K562 (cell line): ENCODE results near the gene DYNLL1. TPM values are rescaled to one million over a fixed set of nuclear protein-coding genes. Genes with fewer than 3 reads are reported as not detected.

Experiments
- ATF1 ChIP-seq, 2 experiments: fragments of 450-650 bp in 1 of 2; IDR thresholded peaks; 2 replicates each; pipeline ENCODE4 v1.6.1; 2016; ENCODE audit warnings: missing compliant biosample characterization in 1 of 2, missing genetic modification characterization in 1 of 2
- CCNT2 ChIP-seq: IDR thresholded peaks from 2 replicates; pipeline ENCODE4 v1.6.1; 2011; ENCODE audit warnings: borderline replicate concordance, low read depth, mild to moderate bottlenecking, moderate library complexity, mixed read lengths, low read length; ENCODE audit not compliant: insufficient read length; ENCODE audit errors: extremely low read depth
- FUS ChIP-seq: fragments of 200-400 bp; formaldehyde crosslinking; optimal IDR thresholded peaks from 2 replicates; pipeline ENCODE3; 2017; ENCODE audit warnings: low read depth, low read length
- JUN ChIP-seq, 2 experiments: sonication (generic) in 1 of 2; formaldehyde crosslinking in 1 of 2; IDR thresholded peaks; 2 replicates each; pipeline versions ENCODE4 v1.6.1 to v1.8.0; 2012 to 2022; ENCODE audit warnings: borderline replicate concordance in 2 of 2, mild to moderate bottlenecking in 2 of 2, improper control_type of control experiment in 1 of 2, low read depth in 1 of 2, low read length in 1 of 2, missing genetic modification reagents in 1 of 2
- POLR2AphosphoS5 ChIP-seq: IDR thresholded peaks from 2 replicates; pipeline ENCODE4 v1.6.1; 2011; ENCODE audit warnings: mild to moderate bottlenecking, low read depth, low read length, moderate library complexity; ENCODE audit not compliant: control insufficient read depth, insufficient read depth
- RBM22 ChIP-seq: fragments of 200-400 bp; formaldehyde crosslinking; IDR thresholded peaks from 2 replicates; pipeline ENCODE4 v1.6.1; 2018; ENCODE audit warnings: low read length, low read depth; ENCODE audit not compliant: poor library complexity, severe bottlenecking
- polyA plus RNA-seq, 8 experiments: library from polyadenylated mRNA; depleted of rRNA in 4 of 8; stranded (reverse) in 5 of 8; unstranded in 3 of 8; fragments of >200 nt; fragmentation: Nextera tagmentation in 2 of 8; fragmentation: Illumina TruSeq in 1 of 8; extraction: Ambion mirVana in 2 of 8; extraction: Trizol in 1 of 8; gene quantifications; 2 replicates each; pipeline versions ENCODE4 v1.2.1 to v1.2.3, GENCODE V29; 2011 to 2014; ENCODE audit warnings: inconsistent platforms in 1 of 8, missing spikeins in 1 of 8
- total RNA-seq, 7 experiments: library from RNA; depleted of rRNA in 6 of 7; stranded (reverse); fragments of >200 nt in 6 of 7; fragmentation: Illumina TruSeq in 2 of 7; extraction: Trizol in 2 of 7; gene quantifications; 2 replicates each; pipeline versions ENCODE4 v1.2.1 to v1.2.3, GENCODE V29; 2011 to 2021; ENCODE audit warnings: low replicate concordance in 1 of 7
- TF ChIP-seq, protein P1 (sequence below), 2 experiments: fragments of 450-650 bp; formaldehyde crosslinking in 1 of 2; IDR thresholded peaks; 2 replicates each; pipeline versions ENCODE4 v1.4.0 to v1.6.1; 2014 to 2020; ENCODE audit warnings: mild to moderate bottlenecking in 2 of 2, borderline replicate concordance in 1 of 2, low read depth in 1 of 2
- TF ChIP-seq, protein P2 (sequence below): sonication (generic); formaldehyde crosslinking; IDR thresholded peaks from 2 replicates; pipeline ENCODE4 v1.9.0; 2022; ENCODE audit warnings: mild to moderate bottlenecking, missing genetic modification reagents
- TF ChIP-seq, protein P3 (sequence below), 2 experiments: fragments of 450-650 bp; IDR thresholded peaks; 2 replicates each; pipeline ENCODE4 v1.6.1; 2016
- TF ChIP-seq, protein P4 (sequence below): fragments of 250-450 bp; sonication (Bioruptor Pico); IDR thresholded peaks from 2 replicates; pipeline ENCODE4 v1.5.0; 2020; ENCODE audit warnings: mild to moderate bottlenecking, borderline replicate concordance

DYNLL1 gene
- total and polyA plus RNA-seq, 9 of the 15 experiments (the other 6 are each of a cell fraction or from before 2014, with no cell fraction given): 303 to 1,112 (median 468) TPM

DNA sequence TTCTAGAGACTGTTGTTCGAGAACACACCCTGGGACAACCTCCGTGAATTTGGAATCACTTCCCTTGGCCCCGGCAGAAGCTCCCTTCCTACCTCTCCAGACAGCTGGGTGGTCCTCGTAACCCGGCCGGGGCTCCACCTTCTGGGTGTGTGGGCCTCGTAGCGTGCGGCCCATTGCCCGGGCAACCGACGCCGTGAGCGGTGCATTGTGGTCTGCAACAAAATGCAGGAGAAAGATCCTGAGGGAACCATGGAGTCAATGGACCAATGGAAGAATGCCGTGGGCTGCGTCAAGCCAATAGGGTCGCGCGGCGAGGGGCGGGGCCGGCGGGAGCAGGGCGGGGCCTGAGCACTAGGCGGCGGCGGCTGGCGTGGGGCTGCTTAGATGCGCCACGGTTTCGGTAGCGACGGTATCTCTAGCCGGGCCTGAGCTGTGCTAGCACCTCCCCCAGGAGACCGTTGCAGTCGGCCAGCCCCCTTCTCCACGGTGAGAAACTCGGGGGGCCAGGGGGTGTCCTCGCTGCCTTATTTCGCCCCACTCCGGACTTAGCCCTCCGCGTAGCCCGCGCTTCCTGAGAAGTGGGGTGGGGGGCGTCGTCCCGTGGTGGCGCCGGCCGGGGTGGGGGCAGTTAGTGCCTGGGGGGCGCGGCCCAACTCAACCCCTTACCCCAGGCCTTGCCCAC, at the start of gene DYNLL1 (continued):
- TF ChIP-seq, protein P1, sequence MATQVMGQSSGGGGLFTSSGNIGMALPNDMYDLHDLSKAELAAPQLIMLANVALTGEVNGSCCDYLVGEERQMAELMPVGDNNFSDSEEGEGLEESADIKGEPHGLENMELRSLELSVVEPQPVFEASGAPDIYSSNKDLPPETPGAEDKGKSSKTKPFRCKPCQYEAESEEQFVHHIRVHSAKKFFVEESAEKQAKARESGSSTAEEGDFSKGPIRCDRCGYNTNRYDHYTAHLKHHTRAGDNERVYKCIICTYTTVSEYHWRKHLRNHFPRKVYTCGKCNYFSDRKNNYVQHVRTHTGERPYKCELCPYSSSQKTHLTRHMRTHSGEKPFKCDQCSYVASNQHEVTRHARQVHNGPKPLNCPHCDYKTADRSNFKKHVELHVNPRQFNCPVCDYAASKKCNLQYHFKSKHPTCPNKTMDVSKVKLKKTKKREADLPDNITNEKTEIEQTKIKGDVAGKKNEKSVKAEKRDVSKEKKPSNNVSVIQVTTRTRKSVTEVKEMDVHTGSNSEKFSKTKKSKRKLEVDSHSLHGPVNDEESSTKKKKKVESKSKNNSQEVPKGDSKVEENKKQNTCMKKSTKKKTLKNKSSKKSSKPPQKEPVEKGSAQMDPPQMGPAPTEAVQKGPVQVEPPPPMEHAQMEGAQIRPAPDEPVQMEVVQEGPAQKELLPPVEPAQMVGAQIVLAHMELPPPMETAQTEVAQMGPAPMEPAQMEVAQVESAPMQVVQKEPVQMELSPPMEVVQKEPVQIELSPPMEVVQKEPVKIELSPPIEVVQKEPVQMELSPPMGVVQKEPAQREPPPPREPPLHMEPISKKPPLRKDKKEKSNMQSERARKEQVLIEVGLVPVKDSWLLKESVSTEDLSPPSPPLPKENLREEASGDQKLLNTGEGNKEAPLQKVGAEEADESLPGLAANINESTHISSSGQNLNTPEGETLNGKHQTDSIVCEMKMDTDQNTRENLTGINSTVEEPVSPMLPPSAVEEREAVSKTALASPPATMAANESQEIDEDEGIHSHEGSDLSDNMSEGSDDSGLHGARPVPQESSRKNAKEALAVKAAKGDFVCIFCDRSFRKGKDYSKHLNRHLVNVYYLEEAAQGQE (IDR thresholded peaks at IDR 0.05; ENCODE audit: borderline replicate concordance): peak; percentile 82
- TF ChIP-seq, protein P1 (CRISPR knock-in tag; IDR thresholded peaks at IDR 0.05; ENCODE audit: low read depth): no peak
- TF ChIP-seq, protein P2, sequence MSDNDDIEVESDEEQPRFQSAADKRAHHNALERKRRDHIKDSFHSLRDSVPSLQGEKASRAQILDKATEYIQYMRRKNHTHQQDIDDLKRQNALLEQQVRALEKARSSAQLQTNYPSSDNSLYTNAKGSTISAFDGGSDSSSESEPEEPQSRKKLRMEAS: peak; percentile 79
- peak; percentile 73 for TF ChIP-seq RBM22
- TF ChIP-seq CCNT2: peak; percentile 79
- TF ChIP-seq, protein P3, sequence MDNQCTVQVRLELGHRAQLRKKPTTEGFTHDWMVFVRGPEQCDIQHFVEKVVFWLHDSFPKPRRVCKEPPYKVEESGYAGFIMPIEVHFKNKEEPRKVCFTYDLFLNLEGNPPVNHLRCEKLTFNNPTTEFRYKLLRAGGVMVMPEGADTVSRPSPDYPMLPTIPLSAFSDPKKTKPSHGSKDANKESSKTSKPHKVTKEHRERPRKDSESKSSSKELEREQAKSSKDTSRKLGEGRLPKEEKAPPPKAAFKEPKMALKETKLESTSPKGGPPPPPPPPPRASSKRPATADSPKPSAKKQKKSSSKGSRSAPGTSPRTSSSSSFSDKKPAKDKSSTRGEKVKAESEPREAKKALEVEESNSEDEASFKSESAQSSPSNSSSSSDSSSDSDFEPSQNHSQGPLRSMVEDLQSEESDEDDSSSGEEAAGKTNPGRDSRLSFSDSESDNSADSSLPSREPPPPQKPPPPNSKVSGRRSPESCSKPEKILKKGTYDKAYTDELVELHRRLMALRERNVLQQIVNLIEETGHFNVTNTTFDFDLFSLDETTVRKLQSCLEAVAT (IDR thresholded peaks at IDR 0.05): 0 out of 4 replicates have a peak, but pooled peaks of 1 of the 2 experiments have one; percentile 10
- 0 out of 2 replicates have a peak, but pooled peaks have one; percentile 29 for TF ChIP-seq JUN (IDR thresholded peaks at IDR 0.05; ENCODE audit: borderline replicate concordance, low read depth, low read length)
- TF ChIP-seq JUN (CRISPR knock-in tag; IDR thresholded peaks at IDR 0.05; ENCODE audit: borderline replicate concordance): no peak
- TF ChIP-seq, protein P4, sequence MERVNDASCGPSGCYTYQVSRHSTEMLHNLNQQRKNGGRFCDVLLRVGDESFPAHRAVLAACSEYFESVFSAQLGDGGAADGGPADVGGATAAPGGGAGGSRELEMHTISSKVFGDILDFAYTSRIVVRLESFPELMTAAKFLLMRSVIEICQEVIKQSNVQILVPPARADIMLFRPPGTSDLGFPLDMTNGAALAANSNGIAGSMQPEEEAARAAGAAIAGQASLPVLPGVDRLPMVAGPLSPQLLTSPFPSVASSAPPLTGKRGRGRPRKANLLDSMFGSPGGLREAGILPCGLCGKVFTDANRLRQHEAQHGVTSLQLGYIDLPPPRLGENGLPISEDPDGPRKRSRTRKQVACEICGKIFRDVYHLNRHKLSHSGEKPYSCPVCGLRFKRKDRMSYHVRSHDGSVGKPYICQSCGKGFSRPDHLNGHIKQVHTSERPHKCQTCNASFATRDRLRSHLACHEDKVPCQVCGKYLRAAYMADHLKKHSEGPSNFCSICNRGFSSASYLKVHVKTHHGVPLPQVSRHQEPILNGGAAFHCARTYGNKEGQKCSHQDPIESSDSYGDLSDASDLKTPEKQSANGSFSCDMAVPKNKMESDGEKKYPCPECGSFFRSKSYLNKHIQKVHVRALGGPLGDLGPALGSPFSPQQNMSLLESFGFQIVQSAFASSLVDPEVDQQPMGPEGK (CRISPR knock-in tag): 0 out of 2 replicates have a peak, but pooled peaks have one; percentile 33
- no peak for TF ChIP-seq FUS
- TF ChIP-seq ATF1 (CRISPR knock-in tag; IDR thresholded peaks at IDR 0.05): no peak
- peak; percentile 81 for TF ChIP-seq ATF1 (tag; IDR thresholded peaks at IDR 0.05)
- TF ChIP-seq POLR2AphosphoS5: peak; percentile 90
